ENCODE measurements around the gene SHISAL1.

SHISAL1 gene

GRCh38 chr22:44199164-44199563 lies 113.6 kb downstream of the SHISAL1 start:
- TF ChIP-seq ZFX (IDR thresholded peaks at IDR 0.05; ENCODE audit: borderline replicate concordance), result no peak
- TF ChIP-seq CTCF (IDR thresholded peaks at IDR 0.05), result no peak
- H3K27ac ChIP-seq, result no peak overlapping the region

GRCh38 chr22:44197271-44197670 lies 115.5 kb downstream of the SHISAL1 start:
- TF ChIP-seq CTCF (IDR thresholded peaks at IDR 0.05) (no peak), ZFX (IDR thresholded peaks at IDR 0.05; ENCODE audit: borderline replicate concordance) (no peak)

GRCh38 chr22:44196731-44197131 lies 116.0 kb downstream of the SHISAL1 start:
- H3K27ac ChIP-seq, result no peak overlapping the region
- TF ChIP-seq CTCF (IDR thresholded peaks at IDR 0.05), result no peak
- no peak for TF ChIP-seq ZFX (IDR thresholded peaks at IDR 0.05; ENCODE audit: borderline replicate concordance)

More at GRCh38 chr22:44197271-44197670, 115.5 kb downstream of the SHISAL1 start:
- no peak overlapping the region for H3K27ac ChIP-seq

GRCh38 chr22:44196241-44196640 lies 116.5 kb downstream of the SHISAL1 start:
- no peak for TF ChIP-seq ZFX (IDR thresholded peaks at IDR 0.05; ENCODE audit: borderline replicate concordance)
- no peak for TF ChIP-seq CTCF (IDR thresholded peaks at IDR 0.05)
- no peak overlapping the region for H3K27ac ChIP-seq

- TF ChIP-seq CTCF (IDR thresholded peaks at IDR 0.05) (no peak), ZFX (IDR thresholded peaks at IDR 0.05; ENCODE audit: borderline replicate concordance) (no peak)
- no peak overlapping the region for H3K27ac ChIP-seq
Measured at GRCh38 chr22:44195189-44195871, 117.4 kb downstream of the SHISAL1 start.

- no peak for TF ChIP-seq CTCF (IDR thresholded peaks at IDR 0.05)
- no peak for TF ChIP-seq ZFX (IDR thresholded peaks at IDR 0.05; ENCODE audit: borderline replicate concordance)
- H3K27ac ChIP-seq, result no peak overlapping the region
Measured at GRCh38 chr22:44194569-44194968, 118.2 kb downstream of the SHISAL1 start.

All from 22Rv1 (cell line).